GM13976 (cell line): Measurements from ENCODE around the gene SLC13A1.
"Not testable (repeated sequence)": the region's sequence is repeated elsewhere in the genome, so short reads cannot be mapped to it uniquely, and the experiment has no call there.

Source experiments
- DNase-seq: peaks from one replicate; pipeline ENCODE4 v3.0.0; 2012; ENCODE audit warnings: low spot score
- in situ Hi-C: fragments of 300-500 bp; cut with MboI; formaldehyde crosslinking; loops from one replicate; pipeline ENCODE4 v1.12.0; 2022; ENCODE audit warnings: low sequenced_read_pairs, mixed read lengths, inconsistent platforms; ENCODE audit not compliant: unreplicated experiment
- TF ChIP-seq, protein P1 (sequence below): IDR thresholded peaks from 2 replicates; pipeline ENCODE4 v1.5.1; 2012; ENCODE audit warnings: borderline replicate concordance, mild to moderate bottlenecking; ENCODE audit not compliant: insufficient read depth; ENCODE audit errors: extremely low read depth, missing control alignments, control extremely low read depth

SLC13A1 gene

DNA sequence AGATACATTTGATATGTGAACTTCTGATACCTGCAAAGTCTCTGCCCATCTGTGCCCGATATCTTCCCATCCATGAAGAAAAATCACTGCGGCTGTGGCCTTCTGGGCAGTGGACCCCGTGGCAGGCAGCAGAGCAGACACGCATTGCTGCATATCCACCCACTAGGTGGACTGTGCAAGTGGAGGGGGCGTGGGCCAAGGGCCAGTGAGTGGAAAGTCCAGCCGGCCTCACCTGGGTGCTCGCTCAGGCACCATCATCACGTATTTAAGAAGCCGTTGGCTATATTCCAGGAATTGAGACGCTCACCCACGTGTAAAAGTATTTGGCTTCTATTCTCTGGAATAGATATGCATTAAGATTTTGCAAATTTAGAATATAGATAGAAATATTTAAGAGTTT, 30.8 kb upstream of the SLC13A1 start:
- DNase-seq, result no peak
- in situ Hi-C loops, result no loop called here
- TF ChIP-seq, protein P1, sequence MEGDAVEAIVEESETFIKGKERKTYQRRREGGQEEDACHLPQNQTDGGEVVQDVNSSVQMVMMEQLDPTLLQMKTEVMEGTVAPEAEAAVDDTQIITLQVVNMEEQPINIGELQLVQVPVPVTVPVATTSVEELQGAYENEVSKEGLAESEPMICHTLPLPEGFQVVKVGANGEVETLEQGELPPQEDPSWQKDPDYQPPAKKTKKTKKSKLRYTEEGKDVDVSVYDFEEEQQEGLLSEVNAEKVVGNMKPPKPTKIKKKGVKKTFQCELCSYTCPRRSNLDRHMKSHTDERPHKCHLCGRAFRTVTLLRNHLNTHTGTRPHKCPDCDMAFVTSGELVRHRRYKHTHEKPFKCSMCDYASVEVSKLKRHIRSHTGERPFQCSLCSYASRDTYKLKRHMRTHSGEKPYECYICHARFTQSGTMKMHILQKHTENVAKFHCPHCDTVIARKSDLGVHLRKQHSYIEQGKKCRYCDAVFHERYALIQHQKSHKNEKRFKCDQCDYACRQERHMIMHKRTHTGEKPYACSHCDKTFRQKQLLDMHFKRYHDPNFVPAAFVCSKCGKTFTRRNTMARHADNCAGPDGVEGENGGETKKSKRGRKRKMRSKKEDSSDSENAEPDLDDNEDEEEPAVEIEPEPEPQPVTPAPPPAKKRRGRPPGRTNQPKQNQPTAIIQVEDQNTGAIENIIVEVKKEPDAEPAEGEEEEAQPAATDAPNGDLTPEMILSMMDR, result no peak

DNA sequence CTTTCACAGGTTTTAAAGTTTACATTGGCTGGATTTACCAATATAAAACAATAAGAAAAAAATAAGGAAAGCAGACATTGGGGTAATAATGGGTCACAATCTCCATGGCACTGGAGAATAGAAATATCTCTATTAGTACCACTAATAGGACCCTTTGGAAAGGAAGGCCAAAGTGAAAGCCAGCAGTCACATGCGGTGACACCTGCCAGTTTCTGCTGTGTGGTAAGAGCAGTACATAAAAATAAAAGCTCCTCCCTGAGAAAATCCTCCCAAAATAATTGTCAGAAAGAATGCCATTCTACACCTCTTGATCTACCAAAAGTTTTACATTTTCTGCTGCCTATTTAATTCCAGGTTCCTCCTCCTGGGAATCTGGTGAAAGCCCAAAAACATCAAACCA, 30.4 kb upstream of the SLC13A1 start:
- in situ Hi-C loops, result no loop called here
- no peak for DNase-seq
- TF ChIP-seq, protein P1, result no peak

DNA sequence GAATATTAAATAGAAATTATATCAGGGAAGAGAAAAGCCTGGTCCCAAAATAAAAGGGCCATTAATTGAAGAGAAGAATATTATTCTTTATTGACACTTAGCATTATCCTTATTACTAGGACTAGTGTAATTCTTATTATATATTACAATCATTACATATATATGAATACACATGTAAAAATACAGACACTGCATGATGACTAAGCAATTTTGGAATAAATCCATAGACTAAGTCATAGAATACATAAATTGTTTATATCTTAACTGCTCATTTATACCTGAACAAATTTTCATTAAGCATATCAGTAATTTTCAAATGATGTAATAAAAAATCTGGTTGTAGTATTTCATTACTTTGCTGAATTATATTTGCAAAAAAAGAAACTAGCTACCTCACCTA, 29.7 kb upstream of the SLC13A1 start:
- in situ Hi-C loops, result no loop called here
- DNase-seq, result no peak
- TF ChIP-seq, protein P1, result no peak

DNA sequence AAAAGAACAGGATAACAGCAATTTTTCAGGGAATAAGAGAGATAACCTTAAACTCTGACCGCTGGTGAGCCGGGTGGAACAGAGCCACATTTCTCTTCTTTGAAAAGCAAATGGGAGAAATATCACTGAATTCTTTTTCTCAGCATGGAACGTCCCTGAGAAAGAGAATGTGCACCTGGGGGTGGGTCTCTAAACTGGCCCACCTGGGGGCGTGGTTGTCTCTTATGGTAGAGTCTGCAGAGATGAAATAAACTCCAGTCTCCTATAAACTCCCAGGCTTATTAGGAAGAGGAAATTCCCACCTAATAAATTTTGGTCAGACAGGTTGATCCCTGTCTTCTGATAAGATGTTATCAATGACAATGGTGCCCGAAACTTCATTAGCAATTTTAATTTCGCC, 27.9 kb upstream of the SLC13A1 start:
- in situ Hi-C loops, DNase-seq: not testable (repeated sequence)

DNA sequence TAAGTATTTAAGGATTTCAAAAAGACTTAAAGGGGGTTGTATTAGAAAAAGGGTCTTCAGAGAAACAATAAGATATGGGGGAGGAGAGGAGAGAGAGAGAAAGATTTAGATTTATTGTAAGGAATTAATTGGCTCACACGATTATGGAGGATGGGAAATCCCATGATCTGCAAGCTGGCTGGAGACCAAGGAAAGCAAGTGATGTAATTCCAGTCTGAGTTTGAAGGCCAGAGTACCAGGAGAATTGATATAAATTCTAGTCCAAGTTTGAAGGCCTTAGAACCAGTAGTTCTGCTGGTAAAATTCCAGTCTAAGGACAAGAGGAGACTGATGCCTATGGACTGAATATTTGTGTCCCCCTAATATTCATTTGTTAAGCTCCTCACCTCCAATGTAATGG, 20.6 kb upstream of the SLC13A1 start:
- TF ChIP-seq, protein P1, result no peak
- no peak for DNase-seq
- in situ Hi-C loops, result no loop called here

DNA sequence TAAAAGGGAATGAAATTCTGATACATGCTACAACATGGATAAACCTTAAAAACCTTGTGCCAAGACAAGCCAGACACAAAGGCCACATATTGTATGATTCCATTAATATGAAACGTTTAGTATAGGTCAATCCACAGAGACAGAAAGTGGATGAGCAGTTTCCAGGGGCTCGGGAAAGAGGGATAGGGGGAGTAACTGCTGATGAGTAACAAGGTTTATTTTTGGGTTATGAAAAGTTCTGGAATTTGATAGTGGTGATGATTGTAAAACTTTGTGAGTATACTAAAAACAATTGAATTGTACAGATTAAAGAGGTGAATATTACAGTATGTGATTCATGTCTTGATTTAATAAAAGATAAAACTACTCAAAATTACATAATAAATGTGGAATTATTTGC, 19.1 kb upstream of the SLC13A1 start:
- in situ Hi-C loops, result no loop called here
- DNase-seq, result no peak
- TF ChIP-seq, protein P1, result no peak

DNA sequence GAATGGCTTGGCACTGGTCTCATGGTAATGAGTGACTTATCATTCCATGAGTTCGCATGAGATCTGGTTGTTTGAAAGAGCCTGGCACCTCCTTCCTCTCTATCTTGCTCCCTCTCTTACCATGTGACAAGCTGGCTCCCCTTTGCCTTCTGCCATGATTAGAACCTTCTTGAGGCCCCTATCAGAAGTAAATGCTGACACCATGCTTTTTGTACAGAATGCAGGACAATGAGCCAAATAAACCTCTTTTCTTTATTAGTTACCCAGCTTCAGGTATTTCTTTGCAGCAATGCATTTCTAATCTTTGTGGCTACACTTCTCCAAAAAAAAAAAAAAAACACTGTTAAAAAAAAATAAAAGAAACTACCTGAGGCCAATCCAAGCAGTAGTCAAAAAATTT, 17.1 kb upstream of the SLC13A1 start:
- DNase-seq, result no peak
- in situ Hi-C loops, result no loop called here
- TF ChIP-seq, protein P1, result no peak

DNA sequence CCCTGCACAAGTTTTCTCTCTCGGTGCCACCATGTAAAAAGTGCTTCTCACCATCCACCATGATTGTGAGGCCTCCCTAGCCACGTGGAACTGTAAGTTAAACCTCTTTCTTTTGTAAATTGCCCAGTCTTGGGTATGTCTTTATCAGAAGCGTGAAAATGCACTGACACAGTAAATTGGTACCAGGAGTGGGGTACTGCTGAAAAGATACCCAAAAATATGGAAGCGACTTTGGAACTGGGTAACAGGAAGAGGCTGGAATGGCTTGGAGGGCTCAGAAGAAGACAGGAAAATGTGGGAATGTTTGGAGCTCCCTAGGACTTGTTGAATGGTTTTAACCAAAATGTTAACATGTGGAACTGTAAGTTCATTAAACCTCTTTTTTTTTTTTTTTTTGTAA, 15.6 kb upstream of the SLC13A1 start:
- TF ChIP-seq, protein P1, result no peak
- in situ Hi-C loops, result no loop called here
- no peak for DNase-seq
